Myocyte (in vitro differentiated cells): Measurements from ENCODE around the gene RIPOR2. TPM values are rescaled to one million over a fixed set of nuclear protein-coding genes. Genes with fewer than 3 reads are reported as not detected.

Source experiments
- DNase-seq: peaks from one replicate; pipeline ENCODE4 v3.0.0-alpha.2; 2012; ENCODE audit warnings: low read depth
- polyA plus RNA-seq: library from polyadenylated mRNA; unstranded; fragments of >200 nt; gene quantifications from one replicate; pipeline ENCODE4 v1.2.1, GENCODE V29; 2012; ENCODE audit warnings: missing spikeins
- total RNA-seq: library from RNA; depleted of rRNA; stranded (reverse); fragments of >200 nt; gene quantifications from 2 replicates; pipeline ENCODE4 v1.2.3, GENCODE V29; 2014

The RIPOR2 gene
- total RNA-seq, result 28.6 and 50.0 TPM in 2 replicates
- 12.2 TPM for polyA plus RNA-seq

GRCh38 chr6:24935366-24936152, at the start of gene RIPOR2:
Gene RIPOR2, minus strand, starts transcription at chr6:24935960. Its CDS starts 62 bp downstream, at chr6:24935898.
- DNase-seq, result no peak

- no peak for DNase-seq
Observed at GRCh38 chr6:24985323-24985722, 49.6 kb upstream of the RIPOR2 start.

- no peak for DNase-seq
Observed at GRCh38 chr6:24982231-24982630, 46.5 kb upstream of the RIPOR2 start.

GRCh38 chr6:24981386-24981760, 45.6 kb upstream of the RIPOR2 start:
- DNase-seq, result no peak

GRCh38 chr6:24980507-24981385, 45.0 kb upstream of the RIPOR2 start:
- no peak for DNase-seq

- DNase-seq, result no peak
Observed at GRCh38 chr6:24979176-24979575, 43.4 kb upstream of the RIPOR2 start.

- DNase-seq, result no peak
Observed at GRCh38 chr6:24974182-24975171, 38.7 kb upstream of the RIPOR2 start.

GRCh38 chr6:24972311-24972958, 36.7 kb upstream of the RIPOR2 start:
- no peak for DNase-seq

GRCh38 chr6:24971067-24971466, 35.3 kb upstream of the RIPOR2 start:
- no peak for DNase-seq

GRCh38 chr6:24969343-24969860, 33.6 kb upstream of the RIPOR2 start:
- DNase-seq, result no peak

GRCh38 chr6:24968783-24969182, 33.0 kb upstream of the RIPOR2 start:
- no peak for DNase-seq

- DNase-seq, result no peak
Observed at GRCh38 chr6:24967211-24967610, 31.5 kb upstream of the RIPOR2 start.

- DNase-seq, result no peak
Observed at GRCh38 chr6:24966381-24966780, 30.6 kb upstream of the RIPOR2 start.

- no peak for DNase-seq
Observed at GRCh38 chr6:24963887-24964570, 28.3 kb upstream of the RIPOR2 start.

- no peak for DNase-seq
Observed at GRCh38 chr6:24963339-24963738, 27.6 kb upstream of the RIPOR2 start.

GRCh38 chr6:24961852-24962251, 26.1 kb upstream of the RIPOR2 start:
- no peak for DNase-seq

GRCh38 chr6:24960991-24961475, 25.3 kb upstream of the RIPOR2 start:
- DNase-seq, result no peak

- no peak for DNase-seq
Observed at GRCh38 chr6:24959319-24959718, 23.6 kb upstream of the RIPOR2 start.

GRCh38 chr6:24957199-24957598, 21.4 kb upstream of the RIPOR2 start:
- DNase-seq, result no peak

GRCh38 chr6:24953726-24954125, 18.0 kb upstream of the RIPOR2 start:
- no peak for DNase-seq
